Measurements from ENCODE around the gene ARHGEF33.
"Not testable (repeated sequence)": the region's sequence is repeated elsewhere in the genome, so short reads cannot be mapped to it uniquely, and the experiment has no call there.

The ARHGEF33 gene

GRCh38 chr2:38912619-38913018, 22.9 kb downstream of the ARHGEF33 start:
- no peak for DNase-seq

- no peak for DNase-seq
Observed at GRCh38 chr2:38922389-38922788, 32.7 kb downstream of the ARHGEF33 start.

GRCh38 chr2:38922902-38923301, 33.2 kb downstream of the ARHGEF33 start:
- no peak for DNase-seq

GRCh38 chr2:38925982-38926381, 36.3 kb downstream of the ARHGEF33 start:
- no peak for DNase-seq

- no peak for DNase-seq
Observed at GRCh38 chr2:38930600-38930999, 40.9 kb downstream of the ARHGEF33 start.

GRCh38 chr2:38932586-38932985, 42.9 kb downstream of the ARHGEF33 start:
- DNase-seq = no peak

- no peak for DNase-seq
Observed at GRCh38 chr2:38933653-38934052, 44.0 kb downstream of the ARHGEF33 start.

- DNase-seq = no peak
Observed at GRCh38 chr2:38934742-38935141, 45.1 kb downstream of the ARHGEF33 start.

- DNase-seq = no peak
Observed at GRCh38 chr2:38935568-38936172, 46.0 kb downstream of the ARHGEF33 start.

GRCh38 chr2:38936516-38936915, 46.8 kb downstream of the ARHGEF33 start:
- DNase-seq = not testable (repeated sequence)

GRCh38 chr2:38937548-38937947, 47.9 kb downstream of the ARHGEF33 start:
- no peak for DNase-seq

- no peak for DNase-seq
Observed at GRCh38 chr2:38940746-38941145, 51.1 kb downstream of the ARHGEF33 start.

GRCh38 chr2:38943784-38944183, 54.1 kb downstream of the ARHGEF33 start:
- DNase-seq = no peak

- DNase-seq = no peak
Observed at GRCh38 chr2:38945372-38945771, 55.7 kb downstream of the ARHGEF33 start.

GRCh38 chr2:38945911-38946310, 56.2 kb downstream of the ARHGEF33 start:
- DNase-seq = no peak

- DNase-seq = peak; percentile 82
Observed at GRCh38 chr2:38947241-38948239, 57.9 kb downstream of the ARHGEF33 start.

- DNase-seq = no peak
Observed at GRCh38 chr2:38948387-38948882, 58.8 kb downstream of the ARHGEF33 start.

GRCh38 chr2:38948995-38949394, 59.3 kb downstream of the ARHGEF33 start:
- DNase-seq = no peak

- DNase-seq = no peak
Observed at GRCh38 chr2:38951766-38952165, 62.1 kb downstream of the ARHGEF33 start.

GRCh38 chr2:38957972-38958371, 68.3 kb downstream of the ARHGEF33 start:
- no peak for DNase-seq

GRCh38 chr2:38959466-38959865, 69.8 kb downstream of the ARHGEF33 start:
- DNase-seq = no peak

GRCh38 chr2:38959938-38960608, 70.4 kb downstream of the ARHGEF33 start:
- peak; percentile 85 for DNase-seq

GRCh38 chr2:38960609-38961320, 71.1 kb downstream of the ARHGEF33 start:
- DNase-seq = no peak
